ENCODE measurements around the gene ONECUT2. TPM values are rescaled to one million over a fixed set of nuclear protein-coding genes. Genes with fewer than 3 reads are reported as not detected.

Gene ONECUT2
- polyA plus RNA-seq, 4 donors, result 0.08 to 0.24 (median 0.14) TPM

- no peak for DNase-seq (ENCODE audit: low read depth in 4 of 4, low spot score in 3 of 4)
Observed at GRCh38 chr18:57443702-57444101, 8.5 kb downstream of the ONECUT2 start.

- no peak for DNase-seq (ENCODE audit: low read depth in 4 of 4, low spot score in 3 of 4)
Observed at GRCh38 chr18:57444301-57444759, 9.2 kb downstream of the ONECUT2 start.

GRCh38 chr18:57445488-57446319 is 10.5 kb downstream of the ONECUT2 start:
- no peak for DNase-seq (ENCODE audit: low read depth in 4 of 4, low spot score in 3 of 4)

- DNase-seq (ENCODE audit: low read depth in 4 of 4, low spot score in 3 of 4), result no peak
Observed at GRCh38 chr18:57446322-57446721, 11.1 kb downstream of the ONECUT2 start.

- DNase-seq (ENCODE audit: low read depth in 4 of 4, low spot score in 3 of 4), result peak in 1 of 4 donors; percentile 58
Observed at GRCh38 chr18:57447154-57447621, 12.0 kb downstream of the ONECUT2 start.

- no peak for DNase-seq (ENCODE audit: low read depth in 4 of 4, low spot score in 3 of 4)
Observed at GRCh38 chr18:57455576-57456129, 20.5 kb downstream of the ONECUT2 start.

- DNase-seq (ENCODE audit: low read depth in 4 of 4, low spot score in 3 of 4), result no peak
Observed at GRCh38 chr18:57461652-57462269, 26.6 kb downstream of the ONECUT2 start.

GRCh38 chr18:57466307-57466706 is 31.1 kb downstream of the ONECUT2 start:
- no peak for DNase-seq (ENCODE audit: low read depth in 4 of 4, low spot score in 3 of 4)

- DNase-seq (ENCODE audit: low read depth in 4 of 4, low spot score in 3 of 4), result no peak
Observed at GRCh38 chr18:57466745-57467409, 31.7 kb downstream of the ONECUT2 start.

- DNase-seq (ENCODE audit: low read depth in 4 of 4, low spot score in 3 of 4), result no peak
Observed at GRCh38 chr18:57469884-57470283, 34.7 kb downstream of the ONECUT2 start.

GRCh38 chr18:57475408-57475807 is 40.2 kb downstream of the ONECUT2 start:
- no peak for DNase-seq (ENCODE audit: low read depth in 4 of 4, low spot score in 3 of 4)

GRCh38 chr18:57475903-57476302 is 40.7 kb downstream of the ONECUT2 start:
- no peak for DNase-seq (ENCODE audit: low read depth in 4 of 4, low spot score in 3 of 4)

GRCh38 chr18:57480733-57481132 is 45.6 kb downstream of the ONECUT2 start:
- no peak for DNase-seq (ENCODE audit: low read depth in 4 of 4, low spot score in 3 of 4)

- DNase-seq (ENCODE audit: low read depth in 4 of 4, low spot score in 3 of 4), result no peak
Observed at GRCh38 chr18:57497372-57498294, 62.5 kb downstream of the ONECUT2 start.

- no peak for DNase-seq (ENCODE audit: low read depth in 4 of 4, low spot score in 3 of 4)
Observed at GRCh38 chr18:57498682-57499256, 63.6 kb downstream of the ONECUT2 start.

GRCh38 chr18:57502624-57503023 is 67.5 kb downstream of the ONECUT2 start:
- no peak for DNase-seq (ENCODE audit: low read depth in 4 of 4, low spot score in 3 of 4)

GRCh38 chr18:57505231-57505630 is 70.1 kb downstream of the ONECUT2 start:
- no peak for DNase-seq (ENCODE audit: low read depth in 4 of 4, low spot score in 3 of 4)

GRCh38 chr18:57516056-57516455 is 80.9 kb downstream of the ONECUT2 start:
- DNase-seq (ENCODE audit: low read depth in 4 of 4, low spot score in 3 of 4), result no peak

- no peak for DNase-seq (ENCODE audit: low read depth in 4 of 4, low spot score in 3 of 4)
Observed at GRCh38 chr18:57518533-57518932, 83.4 kb downstream of the ONECUT2 start.
